Activated effector memory CD4-positive, alpha-beta T cell treated with anti-CD3 and anti-CD28 coated beads, Interleukin-2, amount 50 U/mL, for 16 hours (primary cell): Measurements from ENCODE around the gene PSMD8.

ENCODE experiments used
- DNase-seq: peaks from one replicate; pipeline ENCODE4 v3.0.0-alpha.2; 2020

Gene PSMD8

DNA sequence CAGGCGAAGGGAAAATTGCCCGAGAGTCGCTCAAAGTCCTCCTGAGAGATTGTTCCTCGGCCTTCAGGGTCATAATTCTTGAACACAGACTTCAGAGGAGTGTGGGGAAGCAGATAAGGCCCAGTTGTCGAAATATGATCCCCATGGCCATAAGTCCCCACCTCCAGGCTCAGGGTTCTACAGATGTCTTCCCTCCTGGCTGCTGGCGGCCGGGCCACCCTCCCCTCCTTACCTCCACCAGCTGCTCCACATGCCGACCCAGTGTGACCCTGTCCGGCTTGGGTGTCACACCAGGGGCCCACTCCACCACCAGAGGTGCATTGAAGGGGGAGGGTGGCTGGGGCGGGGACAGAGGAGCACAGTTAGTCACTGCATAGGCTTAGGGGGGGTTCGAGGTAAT lies 38.6 kb downstream of the PSMD8 start:
- no peak for DNase-seq

GRCh38 chr19:38413416-38413815 lies 39.0 kb downstream of the PSMD8 start:
- DNase-seq, result no peak

GRCh38 chr19:38417146-38417543 lies 42.8 kb downstream of the PSMD8 start:
- DNase-seq, result no peak

- DNase-seq, result peak; percentile 84
These were observed 43.5 kb downstream of the PSMD8 start for GRCh38 chr19:38417544-38418506.

DNA sequence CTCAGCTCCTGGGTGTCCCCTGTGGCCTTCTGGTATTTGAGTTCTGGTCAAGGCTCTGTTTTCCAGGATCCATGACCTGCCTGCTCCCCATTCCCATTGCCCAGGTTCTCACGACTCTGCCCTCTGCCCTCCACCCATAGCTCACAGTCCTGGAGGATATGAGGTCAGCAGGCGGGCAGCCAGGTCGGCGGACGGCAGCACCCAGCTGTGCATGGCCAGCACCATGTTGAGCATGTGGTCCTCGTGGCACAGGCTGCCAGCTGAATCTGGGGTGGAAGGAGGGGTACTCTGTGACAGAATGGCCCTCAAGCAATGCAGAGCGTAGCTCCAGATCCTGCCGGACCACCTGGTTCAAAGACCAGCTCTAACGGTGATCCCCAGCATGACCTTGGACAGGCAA lies 46.6 kb downstream of the PSMD8 start:
- no peak for DNase-seq

DNA sequence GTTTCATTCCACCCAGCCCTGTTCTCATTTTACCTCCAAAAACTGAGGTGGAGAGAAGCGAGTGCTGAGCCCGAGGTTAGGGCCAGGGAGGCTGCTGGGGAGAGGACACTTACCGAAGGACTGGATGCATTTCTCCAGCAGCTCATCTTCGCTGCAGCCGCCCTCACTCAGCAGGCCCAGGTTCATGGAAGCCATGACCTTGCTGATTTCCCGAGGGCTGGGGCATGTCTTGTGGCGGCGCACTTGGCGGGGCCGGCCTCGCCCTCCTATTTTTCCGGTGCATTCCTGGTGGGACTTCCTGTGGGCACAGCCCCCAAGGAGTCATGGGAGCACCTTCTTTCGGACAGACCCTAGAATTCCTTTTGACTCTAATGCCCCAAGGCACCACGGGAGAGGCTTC lies 47.5 kb downstream of the PSMD8 start:
- DNase-seq, result no peak

- no peak for DNase-seq
These were observed 48.1 kb downstream of the PSMD8 start for GRCh38 chr19:38422438-38422837.

DNA sequence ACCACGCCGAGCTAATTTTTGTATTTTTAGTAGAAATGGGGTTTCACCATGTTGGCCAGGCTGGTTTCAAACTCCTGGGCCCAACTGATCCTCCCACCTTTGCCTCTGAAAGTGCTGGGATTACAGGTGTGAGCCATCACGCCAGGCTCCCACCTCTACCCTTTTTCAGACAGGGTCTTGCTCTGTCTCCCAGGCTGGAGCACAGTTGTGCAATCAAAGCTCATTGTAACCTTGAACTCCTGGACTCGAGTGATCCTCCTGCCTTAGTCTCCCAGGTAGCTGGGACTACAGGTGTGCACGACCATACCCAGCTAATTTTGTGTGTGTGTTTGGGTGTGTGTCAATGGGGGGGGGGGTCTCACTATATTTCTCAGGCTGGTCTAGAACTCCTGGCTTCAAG lies 49.9 kb downstream of the PSMD8 start:
- no peak for DNase-seq

DNA sequence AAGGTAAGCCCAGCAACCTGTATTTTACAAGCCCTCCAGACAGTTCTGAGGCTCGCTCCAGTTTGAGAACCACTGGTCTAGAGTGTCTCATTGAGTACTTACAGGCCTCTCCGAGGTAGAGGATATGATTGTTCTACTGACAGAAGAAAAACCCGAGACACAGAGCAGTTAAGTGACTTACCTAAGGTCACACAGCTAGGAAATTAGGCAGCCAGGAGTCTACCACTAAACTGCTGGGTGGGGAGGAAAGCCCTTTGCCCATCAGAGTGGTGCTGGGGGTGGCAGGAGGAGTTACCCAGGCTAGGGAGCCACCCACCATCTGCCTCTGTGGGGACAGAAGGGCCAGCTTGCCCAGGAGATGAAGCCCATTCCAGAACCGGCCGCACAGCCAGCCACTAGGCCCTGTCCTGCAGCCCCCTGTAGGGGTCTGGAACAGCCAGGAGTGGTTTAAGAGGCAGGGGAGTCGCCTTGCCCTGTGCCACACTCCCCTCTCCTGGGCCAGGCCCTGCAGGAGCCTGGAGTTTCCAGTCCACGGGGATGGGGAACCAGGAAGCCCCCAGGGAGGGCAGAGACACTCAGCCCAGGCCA lies 50.9 kb downstream of the PSMD8 start:
- no peak for DNase-seq

GRCh38 chr19:38425810-38426466 lies 51.6 kb downstream of the PSMD8 start, which contains the start of gene RASGRP4:
RASGRP4 (minus strand) TSS chr19:38426219; CDS start chr19:38426091, 128 bp downstream.
- peak; percentile 83 for DNase-seq

- peak; percentile 83 for DNase-seq
These were observed 52.8 kb downstream of the PSMD8 start for GRCh38 chr19:38427035-38427677.

DNA sequence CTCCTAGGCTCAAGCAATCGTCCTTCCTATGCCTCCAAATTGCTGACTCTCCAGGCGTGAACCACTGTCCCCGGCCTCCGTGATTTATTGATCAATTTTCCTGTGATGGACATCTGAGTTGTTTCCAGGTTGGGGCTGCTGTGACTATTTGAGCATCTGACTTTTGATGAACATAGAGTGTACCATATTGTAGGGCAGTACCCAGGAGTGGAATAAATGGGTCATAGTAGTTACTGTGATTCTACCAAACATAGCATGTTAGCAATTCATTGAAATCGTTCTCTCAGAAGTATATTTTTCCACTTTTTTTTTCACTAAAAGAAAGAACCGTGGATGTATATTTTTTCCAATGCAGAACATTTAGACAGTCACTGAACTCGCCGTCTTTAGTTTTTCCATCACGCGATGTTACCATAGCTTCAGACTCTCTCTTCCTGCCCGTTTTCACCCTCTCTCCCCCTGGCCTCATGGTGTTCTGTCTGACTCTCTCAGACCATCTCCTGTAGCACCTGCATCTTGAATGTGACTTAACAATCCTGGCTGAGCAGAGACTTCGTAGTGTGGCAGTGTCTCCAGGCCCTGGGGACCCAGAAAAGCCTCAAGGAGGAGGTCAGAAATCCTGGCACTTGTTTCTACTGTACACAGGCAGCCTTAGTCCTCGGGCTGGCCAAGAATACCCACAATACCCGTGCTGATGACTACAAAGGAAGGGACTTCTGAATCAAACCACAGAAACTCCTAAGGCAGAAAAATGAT lies 54.9 kb downstream of the PSMD8 start:
- DNase-seq, result peak; percentile 75

DNA sequence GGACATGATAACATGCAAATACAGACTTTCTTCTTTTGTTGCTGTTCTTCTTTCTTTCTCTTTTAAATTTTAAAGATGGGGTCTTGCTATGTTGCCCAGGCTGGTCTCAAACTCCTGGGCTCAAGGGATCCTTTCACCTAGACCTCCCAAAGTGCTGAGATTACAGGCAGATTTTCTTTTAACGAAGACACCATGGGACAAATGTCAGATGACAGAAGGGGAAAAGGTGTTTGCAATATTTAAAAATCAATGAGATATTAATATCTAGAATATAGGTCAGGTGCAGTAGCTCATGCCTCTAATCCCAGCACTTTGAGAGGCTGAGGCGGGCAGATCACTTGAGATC lies 55.4 kb downstream of the PSMD8 start:
- no peak for DNase-seq

DNA sequence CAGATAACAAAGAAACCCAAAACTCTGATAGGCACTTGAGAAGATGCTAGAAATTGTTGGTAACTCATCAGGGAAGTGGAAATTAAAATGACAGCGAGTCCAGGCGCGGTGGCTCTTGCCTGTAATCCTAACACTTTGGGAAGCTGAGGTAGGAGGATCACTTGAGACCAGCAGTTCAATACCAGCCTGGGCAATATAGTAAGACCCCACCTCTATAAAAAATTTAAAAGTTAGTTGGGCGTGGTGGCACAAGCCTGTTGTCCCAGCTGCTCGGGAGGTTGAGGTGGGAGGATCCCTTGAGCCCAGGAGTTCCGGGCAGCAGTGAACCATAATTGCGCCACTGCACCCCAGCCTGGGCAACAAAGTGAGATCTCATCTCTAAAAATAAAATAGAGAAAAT lies 56.6 kb downstream of the PSMD8 start:
- no peak for DNase-seq

- peak; percentile 88 for DNase-seq
These were observed 58.9 kb downstream of the PSMD8 start, which contains the start of gene RYR1 for GRCh38 chr19:38433268-38433733. RYR1 (plus strand) TSS chr19:38433691; CDS start chr19:38433830, 139 bp downstream.
